GM18951 (cell line): Measurements from ENCODE around the gene NEXN.
"Not testable (repeated sequence)": the region's sequence is repeated elsewhere in the genome, so short reads cannot be mapped to it uniquely, and the experiment has no call there.

Experiments
- POLR2A ChIP-seq: IDR thresholded peaks from 4 replicates; pipeline ENCODE4 v1.6.1; 2011; ENCODE audit warnings: mild to moderate bottlenecking; ENCODE audit not compliant: insufficient read length, insufficient read depth; ENCODE audit errors: extremely low read depth
- in situ Hi-C: fragments of 300-500 bp; cut with MboI; formaldehyde crosslinking; loops from one replicate; pipeline ENCODE4 v1.12.0; 2022; ENCODE audit warnings: low sequenced_read_pairs, mixed read lengths, inconsistent platforms; ENCODE audit not compliant: unreplicated experiment

NEXN gene

GRCh38 chr1:77956464-77956863, 68.0 kb downstream of the NEXN start:
- in situ Hi-C loops, result no loop called here
- TF ChIP-seq POLR2A, result no peak

- in situ Hi-C loops, result no loop called here
- TF ChIP-seq POLR2A, result no peak
Measured at GRCh38 chr1:77958391-77958790, 70.0 kb downstream of the NEXN start.

GRCh38 chr1:77958850-77959249, 70.4 kb downstream of the NEXN start:
- in situ Hi-C loops, result no loop called here
- no peak for TF ChIP-seq POLR2A

- no peak for TF ChIP-seq POLR2A
- in situ Hi-C loops, result no loop called here
Measured at GRCh38 chr1:77961392-77961791, 73.0 kb downstream of the NEXN start.

GRCh38 chr1:77966291-77966690, 77.9 kb downstream of the NEXN start:
- TF ChIP-seq POLR2A, result no peak
- in situ Hi-C loops, result no loop called here

- in situ Hi-C loops, result no loop called here
- TF ChIP-seq POLR2A, result no peak
Measured at GRCh38 chr1:77970192-77970591, 81.8 kb downstream of the NEXN start.

GRCh38 chr1:77972080-77972479, 83.7 kb downstream of the NEXN start:
- in situ Hi-C loops, result no loop called here
- no peak for TF ChIP-seq POLR2A

- TF ChIP-seq POLR2A, result no peak
- in situ Hi-C loops, result no loop called here
Measured at GRCh38 chr1:77975386-77975785, 87.0 kb downstream of the NEXN start.

- in situ Hi-C loops, result no loop called here
- TF ChIP-seq POLR2A, result no peak
Measured at GRCh38 chr1:77975907-77976306, 87.5 kb downstream of the NEXN start.

GRCh38 chr1:77976433-77977076, 88.1 kb downstream of the NEXN start:
- in situ Hi-C loops, result no loop called here

GRCh38 chr1:77977989-77978292, 89.5 kb downstream of the NEXN start:
- in situ Hi-C loops, result no loop called here

More at GRCh38 chr1:77976433-77977076, 88.1 kb downstream of the NEXN start:
- TF ChIP-seq POLR2A, result no peak

GRCh38 chr1:77978293-77978968, 90.0 kb downstream of the NEXN start:
- peak; percentile 39 for TF ChIP-seq POLR2A
- in situ Hi-C loops, result no loop called here

More at GRCh38 chr1:77977989-77978292, 89.5 kb downstream of the NEXN start:
- TF ChIP-seq POLR2A, result no peak

GRCh38 chr1:77978969-77979876, 90.8 kb downstream of the NEXN start, which contains the start of gene FUBP1:
Gene FUBP1 (minus strand): TSS chr1:77979072. CDS start chr1:77979004, 68 bp downstream.
- TF ChIP-seq POLR2A, result peak; percentile 94
- in situ Hi-C loops, result no loop called here

- in situ Hi-C loops, result not testable (repeated sequence)
Measured at GRCh38 chr1:77983352-77983996, 95.0 kb downstream of the NEXN start.
